Activated CD4-positive, alpha-beta memory T cell treated with anti-CD3 and anti-CD28 coated beads, Interleukin-2, amount 10 ng/mL, durations not matched to agents 7 days and 5 days (primary cell): ENCODE data around the gene SERINC5. TPM values are rescaled to one million over a fixed set of nuclear protein-coding genes. Genes with fewer than 3 reads are reported as not detected.
"Not testable (repeated sequence)": the region's sequence is repeated elsewhere in the genome, so short reads cannot be mapped to it uniquely, and the experiment has no call there.

Experiments
- CTCF ChIA-PET: fragments of 350-600 bp; sonication (Branson Sonifier 250); formaldehyde crosslinking; loops from one replicate; lab custom pipeline; 2021; ENCODE audit warnings: antibody characterized with exemption, inconsistent platforms; lab: Charles Lee
- POLR2A ChIA-PET: fragments of 350-600 bp; sonication (Branson Sonifier 250); formaldehyde crosslinking; loops from one replicate; lab custom pipeline; 2021; ENCODE audit warnings: antibody characterized with exemption; lab: Charles Lee
- DNase-seq: peaks from one replicate; pipeline ENCODE4 v3.0.0-alpha.2; 2020
- H3K27ac Mint-ChIP-seq: one replicate; pipeline ENCODE4 v1.8.0; 2021; ENCODE audit warnings: mild to moderate bottlenecking, mixed read lengths
- H3K27me3 Mint-ChIP-seq: one replicate; pipeline ENCODE4 v1.8.0; 2021; ENCODE audit warnings: mixed read lengths
- H3K36me3 Mint-ChIP-seq: one replicate; pipeline ENCODE4 v1.8.0; 2021; ENCODE audit warnings: low read depth, mixed read lengths
- H3K4me1 Mint-ChIP-seq: one replicate; pipeline ENCODE4 v1.8.0; 2021; ENCODE audit warnings: mixed read lengths
- H3K4me3 Mint-ChIP-seq: one replicate; pipeline ENCODE4 v1.8.0; 2021; ENCODE audit warnings: mild to moderate bottlenecking, mixed read lengths
- H3K9me3 Mint-ChIP-seq: one replicate; pipeline ENCODE4 v1.8.0; 2021; ENCODE audit warnings: mixed read lengths
- total RNA-seq, 2 experiments: library from RNA; stranded (reverse); gene quantifications; one replicate each; pipeline ENCODE4 v1.2.3, GENCODE V29; 2021

Gene SERINC5
- total RNA-seq, 2 experiments from 2014 or later = 59.1 to 60.6 TPM

- POLR2A ChIA-PET = interaction anchor here (1.2 kb wide), 1 partner anchor 31 kb away, joined by 3 read pairs; no protein-coding TSS in a partner anchor
- Mint-ChIP-seq H3K4me3 (no peak overlapping the region), H3K27ac (no peak overlapping the region), H3K4me1 (peaks cover 5% of the 10 kb centered on the region), H3K36me3 (no peaks in the 10 kb centered on the region), H3K27me3 (no peaks in the 10 kb centered on the region), H3K9me3 (no peaks in the 10 kb centered on the region)
- DNase-seq = no peak
- CTCF ChIA-PET = interaction anchor here (0.7 to 3.0 kb wide), 5 partner anchors 10 to 258 kb away, joined by 3 to 38 read pairs (median 5); no protein-coding TSS in a partner anchor
Observed at GRCh38 chr5:80277191-80277590, 21.3 kb upstream of the SERINC5 start.

DNA sequence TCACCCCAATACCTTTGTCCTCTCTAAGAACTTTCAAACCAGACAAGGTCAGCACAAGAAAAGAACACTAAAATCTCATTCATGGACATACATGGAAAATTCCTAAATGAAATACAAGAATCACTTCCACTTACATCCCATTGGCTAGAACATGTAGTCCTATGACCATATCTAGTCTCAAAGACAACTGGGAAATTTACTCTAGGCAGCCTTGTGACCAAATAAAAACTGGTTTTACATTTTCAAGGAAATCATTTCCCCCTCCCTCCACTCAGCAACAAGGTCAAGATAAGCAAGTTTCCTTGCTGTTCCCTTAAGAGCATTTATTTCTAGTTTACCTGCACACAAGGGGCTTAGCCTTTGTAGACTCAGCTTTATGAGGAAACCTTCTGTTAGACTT, 20.3 kb upstream of the SERINC5 start:
- Mint-ChIP-seq H3K4me3 (no peak overlapping the region), H3K9me3 (no peaks in the 10 kb centered on the region), H3K27ac (no peak overlapping the region), H3K27me3 (no peaks in the 10 kb centered on the region), H3K36me3 (no peaks in the 10 kb centered on the region), H3K4me1 (peaks cover 10% of the 10 kb centered on the region)
- POLR2A ChIA-PET = interaction anchor here (1.2 kb wide), 1 partner anchor 32 kb away, joined by 3 read pairs; no protein-coding TSS in a partner anchor
- CTCF ChIA-PET = interaction anchor here (0.7 to 3.0 kb wide), 6 partner anchors 9 to 615 kb away, joined by 3 to 38 read pairs (median 5); no protein-coding TSS in a partner anchor
- DNase-seq = no peak

DNA sequence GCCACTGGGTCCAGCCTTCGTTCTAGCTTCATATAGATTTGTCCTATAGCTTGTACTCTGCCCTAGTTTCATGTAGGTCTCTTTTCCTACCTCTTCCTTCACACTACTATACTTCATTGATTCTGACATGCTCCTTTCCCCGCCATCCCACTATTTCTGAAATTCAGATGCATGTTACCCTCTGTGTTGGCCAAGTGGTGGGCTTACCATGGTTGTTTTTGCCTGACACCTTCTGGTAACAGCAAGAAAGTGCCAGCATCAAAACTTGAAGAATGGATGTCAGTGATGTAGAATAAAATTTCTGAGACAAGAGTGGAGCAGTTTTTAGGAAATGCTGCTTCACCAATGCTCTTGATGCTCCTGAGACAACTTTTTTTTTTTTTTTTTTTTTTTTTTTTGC, 19.5 kb upstream of the SERINC5 start:
- H3K9me3 Mint-ChIP-seq = no peaks in the 10 kb centered on the region
- H3K4me3 Mint-ChIP-seq = no peak overlapping the region
- POLR2A ChIA-PET = interaction anchor here (1.0 to 1.8 kb wide), 3 partner anchors 19 to 184 kb away, joined by 3 to 9 read pairs (median 3); partner anchors contain the start of gene SERINC5
- H3K27me3 Mint-ChIP-seq = no peaks in the 10 kb centered on the region
- peaks cover 18% of the 10 kb centered on the region for H3K4me1 Mint-ChIP-seq
- H3K27ac Mint-ChIP-seq = no peak overlapping the region
- CTCF ChIA-PET = interaction anchor here (0.7 to 3.0 kb wide), 10 partner anchors 10 to 614 kb away, joined by 3 to 38 read pairs (median 4); no protein-coding TSS in a partner anchor
- no peaks in the 10 kb centered on the region for H3K36me3 Mint-ChIP-seq
- DNase-seq = no peak

DNA sequence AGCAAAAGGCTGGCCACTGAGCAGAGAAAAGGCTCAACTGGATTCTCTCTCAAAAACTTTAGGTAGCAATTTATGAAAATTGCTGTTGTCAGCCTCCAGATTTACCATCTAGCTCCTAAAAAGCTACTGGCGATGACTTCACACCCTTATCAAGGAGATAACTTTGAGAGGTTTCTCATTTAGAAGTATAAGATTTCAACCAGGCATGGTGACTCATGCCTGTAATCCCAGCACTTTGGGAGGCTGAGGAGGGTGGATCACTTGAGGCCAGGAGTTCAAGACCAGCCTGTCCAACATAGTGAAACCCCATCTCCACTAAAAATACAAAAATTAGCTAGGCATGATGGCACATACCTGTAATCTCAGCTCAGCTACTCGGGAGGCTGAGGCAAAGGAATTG, 14.7 kb upstream of the SERINC5 start:
- Mint-ChIP-seq H3K27ac (peak overlapping the region; percentile 91), H3K4me1 (peaks cover 37% of the 10 kb centered on the region)
- CTCF ChIA-PET = interaction anchor here (1.2 to 1.4 kb wide), 2 partner anchors 14 to 37 kb away, joined by 4 read pairs; partner anchors contain the start of gene SERINC5
- H3K36me3 Mint-ChIP-seq, H3K4me3 Mint-ChIP-seq, H3K9me3 Mint-ChIP-seq, H3K27me3 Mint-ChIP-seq, DNase-seq: not testable (repeated sequence)
- POLR2A ChIA-PET = interaction anchor here (0.6 to 8.4 kb wide), 9 partner anchors 8 to 144 kb away, joined by 3 to 170 read pairs (median 3); partner anchors contain the start of gene SERINC5

DNA sequence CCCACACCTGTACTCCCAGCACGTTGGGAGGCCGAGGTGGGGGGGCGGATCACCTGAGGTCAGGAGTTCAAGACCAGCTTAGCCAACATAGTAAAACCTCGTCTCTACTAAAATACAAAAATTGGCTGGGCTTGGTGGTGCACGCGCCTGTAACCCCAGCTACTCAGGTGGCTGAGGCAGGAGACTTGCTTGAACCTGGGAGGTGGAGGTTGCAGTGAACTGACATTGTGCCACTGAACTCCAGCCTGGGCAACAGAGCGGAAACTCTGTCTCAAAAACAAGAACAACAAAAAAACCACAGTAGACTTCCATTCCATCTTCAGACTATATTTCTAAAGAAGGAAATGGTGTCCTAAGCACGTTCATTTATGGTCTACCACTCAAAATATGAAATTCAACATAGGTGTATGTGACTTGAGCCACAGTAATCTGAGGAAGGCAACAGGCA, 14.2 kb upstream of the SERINC5 start:
- peak; percentile 45 for DNase-seq
- H3K4me1 Mint-ChIP-seq = peaks cover 33% of the 10 kb centered on the region
- ChIA-PET POLR2A (interaction anchor here (0.6 to 8.4 kb wide), 10 partner anchors 8 to 144 kb away, joined by 3 to 170 read pairs (median 3); partner anchors contain the start of gene SERINC5), CTCF (interaction anchor here (0.8 to 2.1 kb wide), 2 partner anchors 16 to 178 kb away, joined by 4 to 6 read pairs; no protein-coding TSS in a partner anchor)
- peak overlapping the region; percentile 91 for H3K27ac Mint-ChIP-seq
- H3K4me3 Mint-ChIP-seq = no peak overlapping the region
- H3K9me3 Mint-ChIP-seq = no peaks in the 10 kb centered on the region
- no peaks in the 10 kb centered on the region for H3K27me3 Mint-ChIP-seq
- H3K36me3 Mint-ChIP-seq = no peaks in the 10 kb centered on the region

DNA sequence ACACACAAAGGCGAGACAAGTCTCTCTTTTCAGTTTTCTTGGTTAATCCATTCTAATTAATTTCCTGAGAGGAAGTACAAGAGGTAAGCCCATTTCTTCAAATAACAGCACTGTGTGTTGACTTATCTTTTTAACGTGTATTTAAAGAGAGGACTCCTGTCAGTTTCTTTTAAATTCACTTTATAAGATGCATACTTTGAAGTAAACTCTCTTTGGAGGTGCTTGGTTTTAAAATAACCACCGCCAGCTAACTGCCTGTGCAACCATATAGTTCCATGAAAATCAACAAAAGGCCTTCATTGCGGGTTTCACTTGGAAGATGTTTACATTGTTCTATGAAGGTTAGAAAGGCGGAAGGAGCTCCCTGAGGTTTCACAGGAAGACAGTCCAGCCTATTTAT, 13.1 kb upstream of the SERINC5 start:
- Mint-ChIP-seq H3K4me3 (peak overlapping the region; percentile 44), H3K36me3 (no peaks in the 10 kb centered on the region), H3K27ac (peak overlapping the region; percentile 91), H3K9me3 (no peaks in the 10 kb centered on the region), H3K4me1 (peaks cover 33% of the 10 kb centered on the region), H3K27me3 (no peaks in the 10 kb centered on the region)
- ChIA-PET CTCF (interaction anchor here (1.1 to 2.1 kb wide), 6 partner anchors 13 to 177 kb away, joined by 3 to 7 read pairs (median 6); partner anchors contain the start of gene SERINC5), POLR2A (interaction anchor here (1.0 to 8.4 kb wide), 7 partner anchors 12 to 143 kb away, joined by 3 to 170 read pairs (median 4); partner anchors contain the start of gene SERINC5)
- DNase-seq = no peak

DNA sequence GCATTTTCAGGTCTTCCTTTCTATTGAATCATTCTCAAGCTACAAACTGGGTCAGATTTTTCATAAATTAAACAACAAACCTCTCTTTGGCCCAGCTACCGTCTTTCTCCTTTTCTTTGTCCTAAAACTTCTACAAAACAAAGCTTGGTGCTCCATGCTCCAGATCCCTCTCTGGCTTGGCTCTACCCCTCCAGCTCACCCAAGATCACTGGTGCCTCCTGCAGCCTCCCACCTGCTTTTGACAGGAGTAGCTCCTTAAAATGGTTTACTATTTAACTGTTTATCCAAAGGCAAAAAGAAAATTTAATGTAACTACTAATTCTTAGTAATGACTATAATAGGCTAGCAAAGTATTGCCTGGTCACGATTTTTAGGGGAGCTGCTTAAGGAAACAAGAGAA, 10.7 kb upstream of the SERINC5 start:
- ChIA-PET CTCF (interaction anchor here (1.1 kb wide), 2 partner anchors 10 to 175 kb away, joined by 3 to 4 read pairs; no protein-coding TSS in a partner anchor), POLR2A (interaction anchor here (0.8 to 8.4 kb wide), 3 partner anchors 10 to 85 kb away, joined by 3 to 170 read pairs (median 3); partner anchors contain the start of gene SERINC5)
- no peak overlapping the region for H3K27ac Mint-ChIP-seq
- no peak for DNase-seq
- peaks cover 30% of the 10 kb centered on the region for H3K4me1 Mint-ChIP-seq
- no peak overlapping the region for H3K4me3 Mint-ChIP-seq
- no peaks in the 10 kb centered on the region for H3K27me3 Mint-ChIP-seq
- H3K36me3 Mint-ChIP-seq = no peaks in the 10 kb centered on the region
- no peaks in the 10 kb centered on the region for H3K9me3 Mint-ChIP-seq

GRCh38 chr5:80260461-80260860, 4.6 kb upstream of the SERINC5 start:
- POLR2A ChIA-PET = interaction anchor here (9.3 kb wide), 1 partner anchor 9 kb away, joined by 170 read pairs; no protein-coding TSS in a partner anchor

GRCh38 chr5:80259511-80260203, 3.8 kb upstream of the SERINC5 start:
- peaks cover 14% of the 10 kb centered on the region for H3K4me1 Mint-ChIP-seq
- no peak for DNase-seq
- no peaks in the 10 kb centered on the region for H3K27me3 Mint-ChIP-seq
- H3K4me3 Mint-ChIP-seq = no peak overlapping the region
- POLR2A ChIA-PET = interaction anchor here (9.3 kb wide), 1 partner anchor 9 kb away, joined by 170 read pairs; no protein-coding TSS in a partner anchor
- CTCF ChIA-PET = no interaction called here
- peaks cover 20% of the 10 kb centered on the region for H3K36me3 Mint-ChIP-seq
- H3K9me3 Mint-ChIP-seq = peaks cover 3% of the 10 kb centered on the region
- no peak overlapping the region for H3K27ac Mint-ChIP-seq

More at GRCh38 chr5:80260461-80260860, 4.6 kb upstream of the SERINC5 start:
- Mint-ChIP-seq H3K27ac (no peak overlapping the region), H3K9me3 (peaks cover 3% of the 10 kb centered on the region), H3K4me3 (no peak overlapping the region), H3K27me3 (no peaks in the 10 kb centered on the region), H3K4me1 (peaks cover 13% of the 10 kb centered on the region), H3K36me3 (peaks cover 18% of the 10 kb centered on the region)
- DNase-seq = no peak
- CTCF ChIA-PET = interaction anchor here (0.5 to 2.3 kb wide), 2 partner anchors 89 to 169 kb away, joined by 3 to 8 read pairs; no protein-coding TSS in a partner anchor

DNA sequence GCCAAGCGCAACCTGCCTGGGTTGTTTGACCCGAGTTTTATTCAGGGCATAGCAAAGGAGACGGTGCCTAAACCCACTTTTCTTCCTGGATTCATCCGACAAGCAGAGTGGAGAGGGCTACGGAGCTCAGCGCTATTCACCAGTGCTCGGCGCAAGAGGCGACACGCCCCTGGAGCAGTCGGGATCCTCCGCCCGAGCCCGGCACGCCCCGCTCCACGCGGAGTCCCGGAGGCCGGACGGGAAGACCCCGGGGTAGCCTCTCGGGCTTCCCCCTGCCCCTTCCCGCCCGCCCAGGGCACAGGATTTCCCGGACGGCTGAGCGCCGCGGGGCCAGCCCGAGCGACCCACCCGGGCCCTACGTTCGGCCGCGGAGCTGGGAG, 427 bp downstream of the SERINC5 start:
- Mint-ChIP-seq H3K9me3 (peaks cover 3% of the 10 kb centered on the region), H3K4me3 (peak overlapping the region; percentile 93), H3K27me3 (no peaks in the 10 kb centered on the region), H3K27ac (peak overlapping the region; percentile 62), H3K4me1 (peaks cover 50% of the 10 kb centered on the region), H3K36me3 (peaks cover 48% of the 10 kb centered on the region)
- DNase-seq = peak; percentile 57
- ChIA-PET POLR2A (interaction anchor here (0.8 to 10.7 kb wide), 36 partner anchors 10 to 644 kb away, joined by 3 to 397 read pairs (median 9); partner anchors contain the start of genes DHFR, MSH3, MTX3 and ZFYVE16), CTCF (interaction anchor here (0.9 to 3.3 kb wide), 14 partner anchors 8 to 432 kb away, joined by 3 to 35 read pairs (median 4); no protein-coding TSS in a partner anchor)

DNA sequence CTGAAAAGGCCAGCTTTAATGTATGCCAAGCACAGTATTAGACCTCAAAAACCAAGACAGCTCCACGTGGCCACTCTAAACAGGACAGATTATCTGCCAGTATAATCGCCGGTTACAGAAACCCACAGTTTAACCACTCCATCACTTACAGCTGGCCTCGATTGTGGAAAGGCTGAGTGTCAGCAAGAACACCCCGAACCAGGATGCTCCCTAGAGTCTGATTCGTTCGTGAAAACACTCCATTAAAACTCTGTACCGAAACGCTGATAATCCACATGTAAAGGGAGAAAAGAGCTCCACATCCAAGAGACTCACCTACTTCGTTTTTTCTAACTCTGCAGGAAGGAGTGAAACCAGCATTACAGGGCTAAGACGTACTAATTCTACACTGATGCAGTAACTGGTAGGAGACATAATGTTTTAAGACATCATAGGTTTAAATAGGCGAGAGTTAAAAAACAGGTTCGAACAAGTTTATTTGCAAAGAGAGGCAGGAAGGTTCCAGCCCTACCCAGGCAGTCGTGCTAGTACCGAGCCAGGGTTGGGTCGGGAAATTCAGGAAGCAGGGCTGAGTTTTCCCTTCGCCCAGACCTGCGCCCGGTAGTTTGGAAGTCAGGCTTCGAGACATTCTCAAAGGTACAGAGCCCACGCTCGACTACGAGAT, 949 bp downstream of the SERINC5 start:
- H3K9me3 Mint-ChIP-seq = peaks cover 3% of the 10 kb centered on the region
- ChIA-PET CTCF (interaction anchor here (0.7 to 3.3 kb wide), 13 partner anchors 8 to 164 kb away, joined by 3 to 35 read pairs (median 4); no protein-coding TSS in a partner anchor), POLR2A (interaction anchor here (1.0 to 10.7 kb wide), 30 partner anchors 10 to 643 kb away, joined by 3 to 397 read pairs (median 10); partner anchors contain the start of genes DHFR, MSH3, MTX3 and TENT2)
- peaks cover 51% of the 10 kb centered on the region for H3K36me3 Mint-ChIP-seq
- H3K27ac Mint-ChIP-seq = peak overlapping the region; percentile 62
- H3K4me1 Mint-ChIP-seq = peaks cover 53% of the 10 kb centered on the region
- H3K4me3 Mint-ChIP-seq = peak overlapping the region; percentile 78
- peak; percentile 62 for DNase-seq
- H3K27me3 Mint-ChIP-seq = no peaks in the 10 kb centered on the region
